Measurements from ENCODE around the gene AGBL4.
A peak's percentile ranks its signal among the peaks of the same experiment; 100 is the strongest.
"Not testable (repeated sequence)": the region's sequence is repeated elsewhere in the genome, so short reads cannot be mapped to it uniquely, and the experiment has no call there.

Gene AGBL4

GRCh38 chr1:48523558-48523957 is 1500.2 kb downstream of the AGBL4 start:
- DNase-seq (ENCODE audit: low read depth in 3 of 3, low spot score in 1 of 3): no peak

- not testable (repeated sequence) for DNase-seq (ENCODE audit: low read depth in 3 of 3, low spot score in 1 of 3)
Measured at GRCh38 chr1:48519896-48520295, 1503.9 kb downstream of the AGBL4 start.

- no peak for DNase-seq (ENCODE audit: low read depth in 3 of 3, low spot score in 1 of 3)
Measured at GRCh38 chr1:48506870-48507269, 1516.9 kb downstream of the AGBL4 start.

- DNase-seq (ENCODE audit: low read depth in 3 of 3, low spot score in 1 of 3): no peak
Measured at GRCh38 chr1:48500541-48501450, 1523.0 kb downstream of the AGBL4 start.

GRCh38 chr1:48499211-48499735 is 1524.5 kb downstream of the AGBL4 start:
- DNase-seq (ENCODE audit: low read depth in 3 of 3, low spot score in 1 of 3): no peak

- DNase-seq (ENCODE audit: low read depth in 3 of 3, low spot score in 1 of 3): peak in 2 of 3 donors; percentile 29 to 63
Measured at GRCh38 chr1:48498096-48498791, 1525.5 kb downstream of the AGBL4 start.

- DNase-seq (ENCODE audit: low read depth in 3 of 3, low spot score in 1 of 3): no peak
Measured at GRCh38 chr1:48495911-48496310, 1527.8 kb downstream of the AGBL4 start.

GRCh38 chr1:48495166-48495565 is 1528.6 kb downstream of the AGBL4 start:
- no peak for DNase-seq (ENCODE audit: low read depth in 3 of 3, low spot score in 1 of 3)

- no peak for DNase-seq (ENCODE audit: low read depth in 3 of 3, low spot score in 1 of 3)
Measured at GRCh38 chr1:48493970-48494769, 1529.6 kb downstream of the AGBL4 start.

GRCh38 chr1:48493041-48493440 is 1530.7 kb downstream of the AGBL4 start:
- no peak for DNase-seq (ENCODE audit: low read depth in 3 of 3, low spot score in 1 of 3)

- no peak for DNase-seq (ENCODE audit: low read depth in 3 of 3, low spot score in 1 of 3)
Measured at GRCh38 chr1:48492392-48492791, 1531.4 kb downstream of the AGBL4 start.

GRCh38 chr1:48488721-48489120 is 1535.0 kb downstream of the AGBL4 start:
- DNase-seq (ENCODE audit: low read depth in 3 of 3, low spot score in 1 of 3): no peak
